ENCODE results near the gene DOCK1. TPM values are rescaled to one million over a fixed set of nuclear protein-coding genes. Genes with fewer than 3 reads are reported as not detected.

DOCK1 gene
- total RNA-seq, 2 donors from 2014 or later = 41.2 to 56.0 TPM

GRCh38 chr10:127175357-127176110, 270.3 kb downstream of the DOCK1 start:
- Histone ChIP-seq H3K4me3 (no peak overlapping the region), H3K4me1 (replicated peaks) (no peaks in the 10 kb centered on the region), H3K27ac (no peak overlapping the region), H3K27me3 (replicated peaks; ENCODE audit: insufficient read depth) (no peaks in the 10 kb centered on the region), H3K36me3 (no peaks in the 10 kb centered on the region), H3K9me3 (no peaks in the 10 kb centered on the region)
- TF ChIP-seq POLR2A (IDR thresholded peaks at IDR 0.05) = no peak
- 97% methylated on average over 31 of the region's 40 CpGs for WGBS
- DNase-seq (ENCODE audit: low spot score) = no peak
- intact Hi-C loops (cut with DNase I) = no loop called here

DNA sequence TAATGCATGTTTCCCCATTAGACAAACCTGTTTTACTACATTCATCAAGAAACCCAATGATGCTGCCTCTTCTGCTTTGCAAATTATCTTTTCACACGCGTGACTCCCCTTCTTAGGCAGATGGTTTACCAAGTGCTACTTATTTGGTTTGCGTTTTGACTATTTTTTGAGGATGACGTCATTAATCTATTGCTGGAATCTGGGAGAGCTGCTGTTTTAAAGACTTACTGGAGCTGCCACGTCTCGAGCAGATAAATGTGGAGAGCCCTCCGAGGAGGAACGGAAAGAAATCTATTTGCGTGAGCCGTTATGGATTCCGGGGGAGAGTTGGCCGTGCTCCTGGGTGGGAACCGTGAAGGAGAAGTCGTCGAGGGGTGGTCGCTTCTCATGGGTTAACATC, 271.4 kb downstream of the DOCK1 start:
- WGBS = 86% methylated on average over 16 of the region's 16 CpGs
- Histone ChIP-seq H3K27me3 (replicated peaks; ENCODE audit: insufficient read depth) (no peaks in the 10 kb centered on the region), H3K4me3 (no peak overlapping the region), H3K36me3 (no peaks in the 10 kb centered on the region), H3K27ac (no peak overlapping the region), H3K4me1 (replicated peaks) (no peaks in the 10 kb centered on the region), H3K9me3 (no peaks in the 10 kb centered on the region)
- intact Hi-C loops (cut with DNase I) = no loop called here
- DNase-seq (ENCODE audit: low spot score) = no peak
- no peak for TF ChIP-seq POLR2A (IDR thresholded peaks at IDR 0.05)
- TF ChIP-seq, protein P1, sequence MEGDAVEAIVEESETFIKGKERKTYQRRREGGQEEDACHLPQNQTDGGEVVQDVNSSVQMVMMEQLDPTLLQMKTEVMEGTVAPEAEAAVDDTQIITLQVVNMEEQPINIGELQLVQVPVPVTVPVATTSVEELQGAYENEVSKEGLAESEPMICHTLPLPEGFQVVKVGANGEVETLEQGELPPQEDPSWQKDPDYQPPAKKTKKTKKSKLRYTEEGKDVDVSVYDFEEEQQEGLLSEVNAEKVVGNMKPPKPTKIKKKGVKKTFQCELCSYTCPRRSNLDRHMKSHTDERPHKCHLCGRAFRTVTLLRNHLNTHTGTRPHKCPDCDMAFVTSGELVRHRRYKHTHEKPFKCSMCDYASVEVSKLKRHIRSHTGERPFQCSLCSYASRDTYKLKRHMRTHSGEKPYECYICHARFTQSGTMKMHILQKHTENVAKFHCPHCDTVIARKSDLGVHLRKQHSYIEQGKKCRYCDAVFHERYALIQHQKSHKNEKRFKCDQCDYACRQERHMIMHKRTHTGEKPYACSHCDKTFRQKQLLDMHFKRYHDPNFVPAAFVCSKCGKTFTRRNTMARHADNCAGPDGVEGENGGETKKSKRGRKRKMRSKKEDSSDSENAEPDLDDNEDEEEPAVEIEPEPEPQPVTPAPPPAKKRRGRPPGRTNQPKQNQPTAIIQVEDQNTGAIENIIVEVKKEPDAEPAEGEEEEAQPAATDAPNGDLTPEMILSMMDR (IDR thresholded peaks at IDR 0.05) = no peak
- TF ChIP-seq POLR2AphosphoS5 (IDR thresholded peaks at IDR 0.05) = no peak

- Histone ChIP-seq H3K4me1 (replicated peaks) (no peaks in the 10 kb centered on the region), H3K27me3 (replicated peaks; ENCODE audit: insufficient read depth) (no peaks in the 10 kb centered on the region), H3K27ac (no peak overlapping the region), H3K4me3 (no peak overlapping the region), H3K36me3 (no peaks in the 10 kb centered on the region), H3K9me3 (no peaks in the 10 kb centered on the region)
- TF ChIP-seq, protein P1 (IDR thresholded peaks at IDR 0.05) = no peak
- no peak for TF ChIP-seq POLR2A (IDR thresholded peaks at IDR 0.05)
- TF ChIP-seq POLR2AphosphoS5 (IDR thresholded peaks at IDR 0.05) = no peak
- 97% methylated on average over 6 of the region's 6 CpGs for WGBS
- no peak for DNase-seq (ENCODE audit: low spot score)
- intact Hi-C loops (cut with DNase I) = no loop called here
These were observed 274.5 kb downstream of the DOCK1 start for GRCh38 chr10:127179612-127180250.

- 93% methylated on average over 4 of the region's 4 CpGs for WGBS
These were observed 276.9 kb downstream of the DOCK1 start for GRCh38 chr10:127182161-127182560.

DNA sequence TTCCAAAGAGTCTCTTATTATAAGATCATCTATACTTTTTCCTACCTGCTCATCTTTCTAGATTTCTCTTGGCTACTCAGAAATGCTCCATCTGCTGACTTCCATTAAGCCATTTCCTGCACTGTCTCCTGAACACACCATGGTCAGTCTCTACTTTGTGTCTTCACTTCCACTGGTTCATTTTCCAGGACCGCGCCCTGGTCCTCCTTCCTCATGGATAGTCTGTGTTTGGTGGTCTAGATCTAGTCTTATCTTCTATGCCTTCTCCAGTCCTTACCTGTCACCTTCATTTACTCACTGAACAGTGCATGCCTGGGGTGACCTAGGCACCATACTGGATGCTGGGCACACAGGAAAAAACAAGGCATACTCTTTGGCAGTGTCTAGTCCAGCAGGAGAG, 279.4 kb downstream of the DOCK1 start:
- intact Hi-C loops (cut with DNase I) = no loop called here
- Histone ChIP-seq H3K27ac (no peak overlapping the region), H3K36me3 (no peaks in the 10 kb centered on the region), H3K27me3 (replicated peaks; ENCODE audit: insufficient read depth) (no peaks in the 10 kb centered on the region), H3K4me3 (no peak overlapping the region), H3K9me3 (no peaks in the 10 kb centered on the region), H3K4me1 (replicated peaks) (no peaks in the 10 kb centered on the region)
- DNase-seq (ENCODE audit: low spot score) = no peak
- WGBS = 98% methylated on average over 2 of the region's 2 CpGs
- TF ChIP-seq, protein P1 (IDR thresholded peaks at IDR 0.05) = no peak
- TF ChIP-seq POLR2A (IDR thresholded peaks at IDR 0.05) = no peak
- TF ChIP-seq POLR2AphosphoS5 (IDR thresholded peaks at IDR 0.05) = no peak

More at GRCh38 chr10:127182161-127182560, 276.9 kb downstream of the DOCK1 start:
- DNase-seq (ENCODE audit: low spot score) = no peak
- TF ChIP-seq POLR2A (IDR thresholded peaks at IDR 0.05) = no peak
- TF ChIP-seq POLR2AphosphoS5 (IDR thresholded peaks at IDR 0.05) = no peak
- TF ChIP-seq, protein P1 (IDR thresholded peaks at IDR 0.05) = no peak
- Histone ChIP-seq H3K27me3 (replicated peaks; ENCODE audit: insufficient read depth) (no peaks in the 10 kb centered on the region), H3K4me3 (no peak overlapping the region), H3K36me3 (no peaks in the 10 kb centered on the region), H3K4me1 (replicated peaks) (no peaks in the 10 kb centered on the region), H3K9me3 (no peaks in the 10 kb centered on the region), H3K27ac (no peak overlapping the region)
- intact Hi-C loops (cut with DNase I) = no loop called here
